RPMI8226 (cell line): ENCODE data around the gene CD80.

Experiments used
- DNase-seq: peaks from one replicate; pipeline ENCODE4 v3.0.0-alpha.2; 2015

The CD80 gene

DNA sequence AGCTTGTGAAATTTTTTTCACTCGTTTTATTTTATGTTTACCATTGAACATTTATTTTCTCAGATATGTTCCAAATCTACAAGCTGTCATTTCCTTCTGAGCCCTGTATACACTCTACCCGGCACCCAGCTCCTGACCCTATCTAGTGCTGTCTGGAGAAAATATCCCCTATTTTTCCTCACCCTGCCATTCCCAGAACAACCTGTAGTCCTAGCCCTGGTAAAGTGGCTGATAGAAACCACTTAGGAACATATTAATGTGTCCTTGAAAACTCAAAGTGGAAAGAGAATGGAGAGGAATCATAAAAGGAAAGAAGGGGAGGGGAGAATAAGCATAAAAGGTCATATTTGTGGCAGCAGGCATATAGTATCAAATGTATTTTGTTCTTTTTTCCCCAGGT is 69.3 kb downstream of the CD80 start:
- DNase-seq = no peak

DNA sequence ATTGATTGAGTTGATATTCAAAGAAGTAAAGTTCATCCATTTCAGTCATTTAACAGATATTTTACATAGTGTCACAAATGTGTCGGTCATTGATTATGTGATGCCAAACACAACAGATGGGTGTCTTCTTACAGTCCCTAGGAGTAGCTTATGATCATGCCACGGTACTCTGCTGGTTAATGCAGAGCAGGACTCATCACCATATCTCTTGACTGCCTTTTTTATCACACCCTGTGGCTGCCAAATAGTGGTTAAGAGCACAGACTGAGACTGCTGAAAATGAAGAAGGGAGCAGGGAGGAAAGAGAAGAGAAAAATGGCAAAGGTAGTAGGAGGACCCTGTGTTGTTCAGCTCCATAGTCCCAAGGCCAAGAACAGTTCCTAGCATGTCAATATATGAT is 73.9 kb downstream of the CD80 start:
- no peak for DNase-seq

DNA sequence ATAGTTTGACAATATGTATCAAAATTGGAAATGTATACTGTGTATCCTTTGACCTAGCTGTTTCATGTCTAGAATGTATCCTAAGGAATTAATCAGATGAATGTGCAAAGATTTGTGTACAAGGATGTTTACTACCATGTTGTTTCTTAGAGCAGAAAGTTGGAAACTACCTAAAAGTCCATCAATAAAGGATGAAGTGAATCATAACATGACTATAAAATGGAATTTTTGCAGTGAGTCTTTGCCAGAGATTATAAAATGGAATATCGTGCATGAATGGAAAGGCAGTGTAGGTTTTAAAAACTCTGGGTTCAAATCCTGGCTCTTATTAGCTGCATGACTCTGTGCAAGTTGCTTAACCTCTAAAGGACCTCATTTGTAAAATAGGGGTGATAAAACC is 76.3 kb downstream of the CD80 start:
- no peak for DNase-seq

DNA sequence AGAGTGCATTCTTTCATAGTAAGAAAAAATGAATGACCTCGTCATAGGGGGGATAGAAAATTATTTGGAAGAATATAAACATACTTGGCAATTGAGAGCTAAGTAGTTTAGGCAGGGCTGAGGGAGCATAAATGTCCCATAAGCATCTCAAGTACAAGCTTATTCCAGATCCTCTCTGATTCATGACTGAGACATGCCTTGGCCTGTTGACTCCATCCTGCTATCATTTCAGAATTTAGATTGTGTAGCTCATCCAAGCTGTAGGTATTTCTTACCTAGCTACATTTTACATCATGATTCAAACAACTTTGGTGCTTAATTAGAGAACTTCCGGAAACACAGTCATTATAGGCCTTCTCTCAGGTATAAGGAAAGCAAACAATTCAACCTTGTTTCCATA is 78.3 kb downstream of the CD80 start:
- no peak for DNase-seq
